HEK293 (cell line): ENCODE results near the gene PLEKHJ1.
"Not testable (repeated sequence)": the region's sequence is repeated elsewhere in the genome, so short reads cannot be mapped to it uniquely, and the experiment has no call there.

Experiments used
- CTCF ChIP-seq: fragments of 450-650 bp; formaldehyde crosslinking; IDR thresholded peaks from 2 replicates; pipeline ENCODE4 v1.5.1; 2016; ENCODE audit warnings: missing biosample characterization, missing genetic modification characterization
- ELK4 ChIP-seq: IDR thresholded peaks from 2 replicates; pipeline ENCODE4 v1.6.1; 2011; ENCODE audit warnings: mild to moderate bottlenecking, low read depth, low read length, borderline replicate concordance
- ZNF138 ChIP-seq: fragments of 450-650 bp; formaldehyde crosslinking; IDR thresholded peaks from 2 replicates; pipeline ENCODE4 v1.5.1; 2016; ENCODE audit warnings: missing biosample characterization, missing genetic modification characterization, borderline replicate concordance
- ZNF16 ChIP-seq: fragments of 450-650 bp; formaldehyde crosslinking; IDR thresholded peaks from 2 replicates; pipeline ENCODE4 v1.5.1; 2016; ENCODE audit warnings: low read depth, missing biosample characterization, missing genetic modification characterization
- ZNF311 ChIP-seq: fragments of 450-650 bp; formaldehyde crosslinking; IDR thresholded peaks from 2 replicates; pipeline ENCODE4 v1.5.1; 2017; ENCODE audit warnings: missing biosample characterization, missing genetic modification characterization, borderline replicate concordance
- ZNF324 ChIP-seq: fragments of 450-650 bp; formaldehyde crosslinking; IDR thresholded peaks from 2 replicates; pipeline ENCODE4 v1.5.1; 2016; ENCODE audit warnings: missing biosample characterization, missing genetic modification characterization
- TF ChIP-seq, protein P1 (sequence below): fragments of 450-650 bp; formaldehyde crosslinking; IDR thresholded peaks from 2 replicates; pipeline ENCODE4 v1.5.1; 2016; ENCODE audit warnings: missing biosample characterization, missing genetic modification characterization

GRCh38 chr19:2200624-2201294, 35.4 kb downstream of the PLEKHJ1 start:
- TF ChIP-seq ZNF138 (tag by site-specific recombination); ZNF324; ELK4; ZNF16 (tag by site-specific recombination); CTCF (tag by site-specific recombination); ZNF311: not testable (repeated sequence)
- TF ChIP-seq, protein P1, sequence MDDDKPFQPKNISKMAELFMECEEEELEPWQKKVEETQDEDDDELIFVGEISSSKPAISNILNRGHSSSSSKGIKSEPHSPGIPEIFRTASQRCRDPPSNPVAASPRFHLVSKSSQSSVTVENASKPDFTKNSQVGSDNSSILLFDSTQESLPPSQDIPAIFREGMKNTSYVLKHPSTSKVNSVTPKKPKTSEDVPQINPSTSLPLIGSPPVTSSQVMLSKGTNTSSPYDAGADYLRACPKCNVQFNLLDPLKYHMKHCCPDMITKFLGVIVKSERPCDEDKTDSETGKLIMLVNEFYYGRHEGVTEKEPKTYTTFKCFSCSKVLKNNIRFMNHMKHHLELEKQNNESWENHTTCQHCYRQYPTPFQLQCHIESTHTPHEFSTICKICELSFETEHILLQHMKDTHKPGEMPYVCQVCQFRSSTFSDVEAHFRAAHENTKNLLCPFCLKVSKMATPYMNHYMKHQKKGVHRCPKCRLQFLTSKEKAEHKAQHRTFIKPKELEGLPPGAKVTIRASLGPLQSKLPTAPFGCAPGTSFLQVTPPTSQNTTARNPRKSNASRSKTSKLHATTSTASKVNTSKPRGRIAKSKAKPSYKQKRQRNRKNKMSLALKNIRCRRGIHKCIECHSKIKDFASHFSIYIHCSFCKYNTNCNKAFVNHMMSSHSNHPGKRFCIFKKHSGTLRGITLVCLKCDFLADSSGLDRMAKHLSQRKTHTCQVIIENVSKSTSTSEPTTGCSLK (tag by site-specific recombination), result not testable (repeated sequence)
